ENCODE measurements around the gene TNFRSF14.

GRCh38 chr1:2548068-2548589 lies 8.0 kb upstream of the TNFRSF14 start:
- TF ChIP-seq, protein P1, sequence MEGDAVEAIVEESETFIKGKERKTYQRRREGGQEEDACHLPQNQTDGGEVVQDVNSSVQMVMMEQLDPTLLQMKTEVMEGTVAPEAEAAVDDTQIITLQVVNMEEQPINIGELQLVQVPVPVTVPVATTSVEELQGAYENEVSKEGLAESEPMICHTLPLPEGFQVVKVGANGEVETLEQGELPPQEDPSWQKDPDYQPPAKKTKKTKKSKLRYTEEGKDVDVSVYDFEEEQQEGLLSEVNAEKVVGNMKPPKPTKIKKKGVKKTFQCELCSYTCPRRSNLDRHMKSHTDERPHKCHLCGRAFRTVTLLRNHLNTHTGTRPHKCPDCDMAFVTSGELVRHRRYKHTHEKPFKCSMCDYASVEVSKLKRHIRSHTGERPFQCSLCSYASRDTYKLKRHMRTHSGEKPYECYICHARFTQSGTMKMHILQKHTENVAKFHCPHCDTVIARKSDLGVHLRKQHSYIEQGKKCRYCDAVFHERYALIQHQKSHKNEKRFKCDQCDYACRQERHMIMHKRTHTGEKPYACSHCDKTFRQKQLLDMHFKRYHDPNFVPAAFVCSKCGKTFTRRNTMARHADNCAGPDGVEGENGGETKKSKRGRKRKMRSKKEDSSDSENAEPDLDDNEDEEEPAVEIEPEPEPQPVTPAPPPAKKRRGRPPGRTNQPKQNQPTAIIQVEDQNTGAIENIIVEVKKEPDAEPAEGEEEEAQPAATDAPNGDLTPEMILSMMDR (IDR thresholded peaks at IDR 0.05): peak; percentile 90 to 97 (median 93)
- no peak for TF ChIP-seq POLR2A (IDR thresholded peaks at IDR 0.05)
